HG03139 (cell line): ENCODE results near the gene TRIP4.

Experiments used
- ATAC-seq: cut with Tn5 transposase; IDR thresholded peaks from one replicate; pipeline ENCODE4 v1.9.1; 2021; ENCODE audit not compliant: unreplicated experiment

Gene TRIP4

GRCh38 chr15:64444836-64445235 lies 57.2 kb downstream of the TRIP4 start:
- no peak for ATAC-seq

DNA sequence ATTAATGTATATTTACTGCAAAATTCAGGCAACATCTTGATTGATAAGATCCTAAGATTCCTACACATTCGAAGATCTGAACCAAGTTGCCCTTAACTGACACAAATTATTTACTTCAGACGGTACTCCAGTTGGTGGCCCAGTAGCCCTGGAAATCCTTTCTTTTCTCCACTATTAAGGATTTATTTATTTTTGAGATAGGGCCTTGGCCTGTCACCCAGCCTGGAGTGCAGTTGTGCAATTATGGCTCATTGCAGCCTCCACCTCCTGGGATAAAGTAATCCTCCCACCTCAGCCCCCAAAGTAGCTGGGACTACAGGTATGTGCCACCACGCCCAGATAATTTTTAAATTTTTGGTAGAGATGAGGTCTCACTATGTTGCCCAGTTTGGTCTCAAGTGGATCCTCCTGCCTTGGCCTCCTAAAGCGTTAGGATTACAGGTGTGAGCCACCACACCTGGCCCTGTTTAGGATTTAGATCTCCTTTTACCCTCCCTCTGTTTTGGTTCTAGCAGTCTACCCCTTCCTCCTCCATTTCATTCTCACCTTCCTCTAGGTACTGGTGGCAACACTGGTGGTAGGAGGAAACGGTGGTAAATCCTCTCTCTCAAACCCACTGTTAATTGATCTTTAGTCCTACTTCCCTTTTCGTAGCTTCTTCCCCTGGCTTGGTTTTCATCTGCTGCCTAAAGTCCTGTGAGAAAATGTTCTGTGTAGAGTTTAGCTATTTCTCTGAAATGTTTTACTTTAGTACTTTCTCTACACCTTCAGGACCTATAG lies 60.1 kb downstream of the TRIP4 start:
- no peak for ATAC-seq

GRCh38 chr15:64452988-64453688 lies 65.5 kb downstream of the TRIP4 start:
- ATAC-seq: no peak

DNA sequence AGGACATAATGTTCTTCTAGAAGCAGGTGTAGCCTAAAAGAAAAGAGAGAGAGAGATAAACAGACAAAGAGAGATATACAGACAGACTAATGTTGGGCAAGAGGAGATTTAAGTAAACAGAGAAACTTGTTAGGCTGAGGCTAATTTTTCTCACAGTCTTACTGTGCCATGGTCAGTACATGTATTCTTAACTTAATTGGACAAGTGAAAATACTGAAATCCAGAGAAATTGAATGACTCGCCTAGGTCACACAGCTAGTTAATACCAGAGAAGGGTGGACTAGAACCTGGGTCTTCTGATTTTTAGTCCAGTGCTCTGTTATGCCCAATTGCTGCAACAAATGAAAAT lies 66.0 kb downstream of the TRIP4 start:
- no peak for ATAC-seq

GRCh38 chr15:64454282-64454681 lies 66.6 kb downstream of the TRIP4 start:
- no peak for ATAC-seq

DNA sequence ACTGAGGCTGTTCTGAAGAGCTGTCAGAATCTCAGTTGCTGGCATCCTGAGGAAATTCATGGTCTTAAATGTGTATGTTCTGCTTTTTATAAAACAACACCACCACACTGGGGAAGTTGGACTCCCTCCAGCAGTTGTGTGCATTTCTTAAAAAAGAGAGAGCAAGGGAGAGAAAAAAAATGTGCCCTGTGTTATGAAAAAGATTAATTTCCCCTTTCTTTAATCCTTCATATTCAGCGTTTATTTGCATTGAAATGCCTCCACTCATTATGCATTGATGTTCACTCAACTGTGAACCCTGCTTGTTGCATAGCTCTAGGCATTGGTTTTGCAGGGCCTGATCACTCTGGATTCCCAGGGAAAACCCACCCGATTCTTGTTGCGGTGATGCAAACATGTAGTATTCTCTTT lies 68.3 kb downstream of the TRIP4 start:
- no peak for ATAC-seq

GRCh38 chr15:64456634-64457108 lies 69.0 kb downstream of the TRIP4 start:
- ATAC-seq: no peak

DNA sequence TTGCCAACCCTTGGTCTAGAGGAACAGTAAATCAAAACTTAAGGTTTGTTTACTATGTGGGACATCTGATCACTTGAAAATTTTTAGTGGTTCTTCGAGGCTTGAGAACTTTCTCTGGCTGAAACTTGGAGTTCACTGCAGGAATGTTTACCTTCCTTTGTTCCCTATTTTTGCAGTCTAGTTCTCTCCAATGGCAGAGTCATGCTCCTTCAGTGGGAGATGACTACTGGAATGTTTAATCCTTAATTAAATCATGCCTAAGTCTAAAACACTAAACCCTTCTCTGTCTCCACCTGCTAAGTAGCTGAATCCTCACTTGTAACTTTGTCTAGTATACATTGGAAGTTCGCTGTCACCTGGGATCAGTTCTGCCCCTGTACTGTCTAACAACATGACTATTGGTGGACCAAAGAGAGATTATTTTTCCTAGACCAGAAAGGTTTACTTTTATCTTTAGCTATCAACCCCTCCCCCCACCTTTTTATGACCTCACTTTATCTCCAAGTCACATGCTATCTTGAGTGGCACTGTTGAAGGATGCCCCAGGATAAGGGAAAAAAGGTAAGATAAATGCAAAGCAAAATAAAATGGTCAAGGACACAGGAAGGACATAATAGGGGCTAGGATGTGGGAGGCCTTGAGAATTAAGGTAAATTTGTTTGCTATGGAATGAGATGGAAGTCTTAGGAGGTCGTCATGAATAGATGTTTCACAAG lies 71.6 kb downstream of the TRIP4 start:
- ATAC-seq: no peak

DNA sequence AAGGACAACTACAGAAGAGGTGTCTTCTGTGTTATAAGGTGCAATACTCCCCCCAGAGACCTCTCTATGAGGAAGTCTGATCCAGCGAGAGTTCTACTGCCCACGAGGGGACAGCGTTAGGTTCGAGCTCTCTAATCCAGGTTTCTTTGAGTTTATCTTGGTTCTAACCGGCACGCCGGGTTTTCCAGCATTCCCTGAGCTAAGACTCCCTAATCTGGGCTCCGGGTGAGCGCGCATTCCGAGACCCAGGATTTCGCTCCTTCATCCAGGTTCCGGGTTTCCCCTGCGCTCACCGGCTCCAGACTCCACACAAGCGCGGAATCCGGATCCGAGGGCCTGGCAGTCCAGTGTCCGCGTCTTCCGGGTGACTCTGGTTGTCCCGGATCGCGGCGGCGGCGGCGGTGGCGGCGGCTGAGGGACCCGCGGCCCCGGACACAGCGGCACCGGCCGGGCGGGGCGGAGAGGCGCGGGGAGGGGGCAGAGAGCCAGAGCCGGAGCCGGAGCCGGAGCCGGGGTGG lies 72.6 kb downstream of the TRIP4 start, which contains the start of gene ZNF609:
Gene ZNF609 (plus strand): TSS at position 373 of the 518 bp plus-strand sequence. CDS start 38,842 bp downstream, outside the sequence.
- ATAC-seq: peak; percentile 59

GRCh38 chr15:64460724-64461720 lies 73.4 kb downstream of the TRIP4 start:
- no peak for ATAC-seq

DNA sequence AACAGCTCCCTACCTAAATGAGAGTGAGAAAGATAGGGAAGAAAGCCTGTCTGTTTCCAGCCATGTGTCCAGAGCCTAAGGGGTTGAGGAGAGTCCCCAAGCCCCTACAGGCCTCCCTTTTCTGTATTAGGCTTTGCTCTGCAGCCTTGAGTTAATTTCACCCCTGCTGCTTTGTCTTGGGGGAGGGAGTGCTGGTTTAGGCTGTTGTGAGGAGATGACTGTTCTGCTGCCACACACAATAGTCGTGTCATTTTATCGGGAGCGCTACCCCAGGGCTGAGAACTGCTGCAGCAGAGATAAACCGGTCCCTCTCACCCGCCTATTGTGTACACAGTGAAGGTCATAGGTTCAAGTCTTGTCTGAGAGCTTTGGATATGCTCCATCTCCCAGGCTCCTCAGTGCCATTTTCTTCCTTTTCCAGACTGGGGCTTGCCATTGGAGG lies 74.1 kb downstream of the TRIP4 start:
- no peak for ATAC-seq

DNA sequence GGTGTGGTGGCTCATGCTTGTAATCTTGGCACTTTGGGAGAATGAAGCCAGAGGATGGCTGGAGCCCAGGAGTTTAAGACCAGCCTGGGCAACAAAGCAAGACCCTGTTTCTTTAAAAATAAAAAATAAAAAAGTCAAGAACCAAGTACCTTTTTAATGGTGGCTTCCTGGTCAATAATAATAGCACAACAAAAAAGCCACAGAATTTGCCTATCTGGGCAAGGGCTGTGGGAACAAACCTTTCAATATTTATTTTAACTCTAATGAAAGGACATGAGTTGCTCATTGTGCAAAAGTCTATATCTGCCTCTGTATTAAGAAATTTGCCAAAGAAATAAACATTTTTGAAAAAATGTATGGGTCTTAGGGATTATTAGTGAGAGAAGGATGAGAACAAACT lies 74.9 kb downstream of the TRIP4 start:
- no peak for ATAC-seq

- ATAC-seq: no peak
Observed at GRCh38 chr15:64464276-64465005, 76.8 kb downstream of the TRIP4 start.

GRCh38 chr15:64466408-64467141 lies 78.9 kb downstream of the TRIP4 start:
- ATAC-seq: no peak

GRCh38 chr15:64472161-64472560 lies 84.5 kb downstream of the TRIP4 start:
- ATAC-seq: no peak

GRCh38 chr15:64474846-64475245 lies 87.2 kb downstream of the TRIP4 start:
- no peak for ATAC-seq

- no peak for ATAC-seq
Observed at GRCh38 chr15:64476550-64476949, 88.9 kb downstream of the TRIP4 start.

- no peak for ATAC-seq
Observed at GRCh38 chr15:64478863-64479262, 91.2 kb downstream of the TRIP4 start.

DNA sequence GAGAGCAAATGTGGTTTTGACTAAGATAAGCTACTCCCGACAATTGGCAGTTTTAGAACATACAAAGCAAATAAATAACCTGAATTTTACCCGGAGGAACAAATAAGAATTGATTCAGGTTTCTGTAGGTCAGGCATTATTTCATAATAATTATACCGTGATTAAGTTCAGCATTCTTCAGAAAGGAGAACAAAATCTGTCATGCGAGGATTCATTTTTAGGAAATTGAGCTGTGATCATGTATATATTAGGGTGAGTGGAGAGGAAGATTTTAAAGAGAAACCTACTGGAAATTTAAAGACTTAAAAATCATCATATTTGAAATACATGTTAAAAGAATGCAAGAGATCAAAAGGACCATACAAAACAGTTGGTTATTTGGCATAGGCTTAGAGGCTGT lies 93.3 kb downstream of the TRIP4 start:
- ATAC-seq: no peak
